MG63 (cell line): Measurements from ENCODE around the gene OR8G5. TPM values are rescaled to one million over a fixed set of nuclear protein-coding genes. Genes with fewer than 3 reads are reported as not detected.

Experiments used
- total RNA-seq: library from RNA; depleted of rRNA; stranded (reverse); fragments of >200 nt; shearing (Covaris generic); gene quantifications from 2 replicates; pipeline ENCODE4 v1.2.3, GENCODE V29; 2014; ENCODE audit warnings: low replicate concordance; rRNA removed

The OR8G5 gene
- total RNA-seq, 1 experiment from 2014 or later: not detected

Other genes starting within 250 kb of the OR8G5 start
- gene OR10G4, start 243.4 kb upstream of the OR8G5 start, total RNA-seq: not detected in 2 replicates
- not detected in 2 replicates for gene OR10G9, start 233.4 kb upstream of the OR8G5 start, total RNA-seq
- not detected in 2 replicates for gene OR10G8, start 229.6 kb upstream of the OR8G5 start, total RNA-seq
- gene OR10G7, start 215.1 kb upstream of the OR8G5 start, total RNA-seq: not detected in 2 replicates
- 0.59 and 0.95 TPM in 2 replicates for gene VWA5A, start 140.9 kb upstream of the OR8G5 start, total RNA-seq
- gene OR10D3, start 73.0 kb upstream of the OR8G5 start, total RNA-seq: not detected in 2 replicates
- gene OR8G1, start 15.3 kb upstream of the OR8G5 start, total RNA-seq: not detected in 2 replicates
- gene OR8D1, start 57.6 kb downstream of the OR8G5 start, total RNA-seq: not detected in 2 replicates
- not detected in 2 replicates for gene OR8D2, start 63.8 kb downstream of the OR8G5 start, total RNA-seq
- not detected in 2 replicates for gene OR8B2, start 128.1 kb downstream of the OR8G5 start, total RNA-seq
- not detected in 2 replicates for gene OR8B3, start 142.6 kb downstream of the OR8G5 start, total RNA-seq
- gene OR8B4, start 168.5 kb downstream of the OR8G5 start, total RNA-seq: not detected in 2 replicates
- not detected in 2 replicates for gene OR8B8, start 189.3 kb downstream of the OR8G5 start, total RNA-seq